Activated naive CD4-positive, alpha-beta T cell treated with anti-CD3 and anti-CD28 coated beads, Interleukin-2, amount 50 U/mL, for 24 hours (primary cell): ENCODE data around the gene XPO1.
"Not testable (repeated sequence)": the region's sequence is repeated elsewhere in the genome, so short reads cannot be mapped to it uniquely, and the experiment has no call there.

Experiments used
- H3K27ac Mint-ChIP-seq: one replicate; pipeline ENCODE4 v1.8.0; 2021; ENCODE audit warnings: mild to moderate bottlenecking, mixed read lengths
- H3K27me3 Mint-ChIP-seq: one replicate; pipeline ENCODE4 v1.8.0; 2021; ENCODE audit warnings: mixed read lengths
- H3K36me3 Mint-ChIP-seq: one replicate; pipeline ENCODE4 v1.8.0; 2021; ENCODE audit warnings: mixed read lengths
- H3K4me1 Mint-ChIP-seq: one replicate; pipeline ENCODE4 v1.8.0; 2021; ENCODE audit warnings: mixed read lengths
- H3K4me3 Mint-ChIP-seq: one replicate; pipeline ENCODE4 v1.8.0; 2021; ENCODE audit warnings: mild to moderate bottlenecking, mixed read lengths
- H3K9me3 Mint-ChIP-seq: one replicate; pipeline ENCODE4 v1.8.0; 2021; ENCODE audit warnings: mixed read lengths

The XPO1 gene

DNA sequence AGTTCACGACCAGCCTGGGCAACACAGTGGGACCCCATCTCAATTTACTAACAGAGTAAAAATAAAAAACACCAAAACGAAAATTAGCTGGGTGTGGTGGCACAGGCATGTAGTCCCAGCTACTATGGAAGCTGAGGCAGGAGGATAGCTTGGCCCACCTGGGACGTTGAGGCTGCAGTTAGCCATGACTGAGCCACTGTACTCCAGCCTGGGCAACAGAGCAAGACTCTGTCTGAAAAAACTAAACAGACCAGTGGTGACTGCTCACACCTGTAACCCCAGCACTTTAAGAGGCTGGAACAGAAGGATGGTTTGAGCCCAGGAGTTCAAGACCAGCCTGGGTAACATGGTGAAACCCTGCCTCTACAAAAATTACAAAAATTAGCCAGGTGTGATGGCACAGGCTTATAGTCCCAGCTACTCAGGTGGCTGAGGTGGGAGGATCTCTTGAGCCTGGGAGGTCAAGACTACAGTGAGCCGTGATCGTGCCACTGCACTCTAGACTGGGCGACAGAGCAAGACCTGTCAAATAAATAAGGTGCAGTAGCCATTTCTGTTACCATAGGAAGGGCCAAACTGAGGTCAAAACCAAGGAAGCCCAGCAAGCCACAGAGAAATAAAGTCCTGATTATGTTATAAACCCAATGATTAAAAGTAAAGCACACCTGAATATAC is 81.3 kb downstream of the XPO1 start:
- Mint-ChIP-seq H3K36me3 (peaks cover 5% of the 10 kb centered on the region), H3K4me3 (no peak overlapping the region), H3K4me1 (peaks cover 74% of the 10 kb centered on the region)

GRCh38 chr2:61456070-61456745 is 81.9 kb downstream of the XPO1 start:
- H3K9me3 Mint-ChIP-seq = no peaks in the 10 kb centered on the region
- H3K4me1 Mint-ChIP-seq = peaks cover 72% of the 10 kb centered on the region
- peaks cover 5% of the 10 kb centered on the region for H3K36me3 Mint-ChIP-seq
- H3K27ac Mint-ChIP-seq = no peak overlapping the region
- H3K4me3 Mint-ChIP-seq = no peak overlapping the region
- no peaks in the 10 kb centered on the region for H3K27me3 Mint-ChIP-seq

More for the DNA sequence above, 81.3 kb downstream of the XPO1 start:
- no peaks in the 10 kb centered on the region for H3K9me3 Mint-ChIP-seq
- H3K27ac Mint-ChIP-seq = no peak overlapping the region
- H3K27me3 Mint-ChIP-seq = no peaks in the 10 kb centered on the region

- H3K36me3 Mint-ChIP-seq, H3K4me3 Mint-ChIP-seq, H3K27me3 Mint-ChIP-seq, H3K27ac Mint-ChIP-seq, H3K9me3 Mint-ChIP-seq: not testable (repeated sequence)
- H3K4me1 Mint-ChIP-seq = peaks cover 72% of the 10 kb centered on the region
Observed at GRCh38 chr2:61454972-61455371, 83.2 kb downstream of the XPO1 start.

- no peaks in the 10 kb centered on the region for H3K9me3 Mint-ChIP-seq
- H3K4me1 Mint-ChIP-seq = peaks cover 73% of the 10 kb centered on the region
- H3K27ac Mint-ChIP-seq = no peak overlapping the region
- H3K36me3 Mint-ChIP-seq = peaks cover 9% of the 10 kb centered on the region
- H3K27me3 Mint-ChIP-seq = no peaks in the 10 kb centered on the region
- H3K4me3 Mint-ChIP-seq = no peak overlapping the region
Observed at GRCh38 chr2:61454383-61454782, 83.8 kb downstream of the XPO1 start.

DNA sequence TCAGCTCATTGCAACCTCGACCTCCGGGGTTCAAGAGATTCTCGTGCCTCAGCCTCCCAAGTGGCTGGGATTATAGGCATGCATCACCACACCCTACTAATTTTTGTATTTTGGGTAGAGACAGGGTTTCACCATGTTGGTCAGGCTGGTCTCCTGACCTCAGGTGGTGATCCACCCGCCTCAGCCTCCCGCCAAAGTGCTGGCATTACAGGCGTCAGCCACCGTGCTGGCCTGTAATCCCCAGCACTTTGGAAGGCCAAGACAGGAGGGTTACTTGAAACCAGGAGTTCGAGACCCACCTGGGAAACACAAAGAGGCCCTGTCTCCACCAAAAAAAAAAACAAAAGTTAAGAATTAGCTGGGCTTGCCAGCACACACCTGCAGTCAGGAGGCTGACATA is 85.8 kb downstream of the XPO1 start:
- no peaks in the 10 kb centered on the region for H3K27me3 Mint-ChIP-seq
- peaks cover 72% of the 10 kb centered on the region for H3K4me1 Mint-ChIP-seq
- peaks cover 9% of the 10 kb centered on the region for H3K36me3 Mint-ChIP-seq
- H3K4me3 Mint-ChIP-seq = no peak overlapping the region
- H3K9me3 Mint-ChIP-seq = no peaks in the 10 kb centered on the region
- H3K27ac Mint-ChIP-seq = no peak overlapping the region

GRCh38 chr2:61451178-61451577 is 87.0 kb downstream of the XPO1 start:
- H3K9me3 Mint-ChIP-seq = no peaks in the 10 kb centered on the region
- no peak overlapping the region for H3K27ac Mint-ChIP-seq
- H3K4me3 Mint-ChIP-seq = no peak overlapping the region
- peaks cover 9% of the 10 kb centered on the region for H3K36me3 Mint-ChIP-seq
- no peaks in the 10 kb centered on the region for H3K27me3 Mint-ChIP-seq
- peaks cover 71% of the 10 kb centered on the region for H3K4me1 Mint-ChIP-seq

- H3K4me1 Mint-ChIP-seq = peaks cover 61% of the 10 kb centered on the region
- H3K4me3 Mint-ChIP-seq = no peak overlapping the region
- no peaks in the 10 kb centered on the region for H3K9me3 Mint-ChIP-seq
- H3K27me3 Mint-ChIP-seq = no peaks in the 10 kb centered on the region
- H3K36me3 Mint-ChIP-seq = peaks cover 7% of the 10 kb centered on the region
- no peak overlapping the region for H3K27ac Mint-ChIP-seq
Observed at GRCh38 chr2:61450144-61450543, 88.0 kb downstream of the XPO1 start.

DNA sequence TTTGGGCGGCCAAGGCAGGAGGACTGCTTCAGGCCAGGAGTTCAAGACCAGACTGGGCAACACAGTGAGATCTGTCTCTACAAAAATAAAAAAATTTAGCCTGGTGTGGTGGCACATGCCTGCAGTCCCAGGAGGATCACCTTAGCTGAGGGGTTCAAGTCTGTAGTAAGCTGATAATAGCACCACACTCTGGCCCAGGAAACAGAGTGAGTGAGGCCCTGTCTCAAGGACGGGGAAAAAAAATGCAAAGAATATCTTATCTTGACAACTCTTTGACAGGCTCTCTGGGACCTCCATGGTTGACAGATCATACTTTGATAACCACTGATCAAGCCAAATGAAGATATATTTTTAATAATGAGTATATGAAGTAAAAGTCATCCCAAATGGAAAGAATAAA is 89.9 kb downstream of the XPO1 start:
- Mint-ChIP-seq H3K4me3 (no peak overlapping the region), H3K9me3 (no peaks in the 10 kb centered on the region), H3K36me3 (peaks cover 14% of the 10 kb centered on the region), H3K27ac (no peak overlapping the region), H3K27me3 (no peaks in the 10 kb centered on the region), H3K4me1 (peaks cover 69% of the 10 kb centered on the region)

DNA sequence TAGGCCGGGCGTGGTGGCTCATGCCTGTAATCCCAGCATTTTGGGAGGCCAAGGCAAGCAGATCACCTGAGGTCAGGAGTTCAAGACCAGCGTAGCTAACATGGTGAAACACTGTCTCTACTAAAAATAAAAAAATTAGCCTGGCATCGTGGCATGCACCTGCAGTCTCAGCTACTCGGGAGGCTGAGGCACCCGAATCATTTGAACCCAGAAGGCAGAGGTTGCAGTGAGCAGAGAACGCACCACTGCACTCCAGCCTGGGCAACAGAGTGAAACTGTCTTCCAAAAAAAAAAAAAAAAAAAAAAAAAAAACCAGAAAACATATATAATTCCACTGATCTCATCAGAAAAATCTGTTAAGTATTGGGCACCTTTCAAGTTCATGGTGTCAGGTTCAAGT is 91.2 kb downstream of the XPO1 start:
- not testable (repeated sequence) for H3K9me3 Mint-ChIP-seq, H3K27me3 Mint-ChIP-seq, H3K27ac Mint-ChIP-seq, H3K4me3 Mint-ChIP-seq
- Mint-ChIP-seq H3K36me3 (peaks cover 15% of the 10 kb centered on the region), H3K4me1 (peaks cover 74% of the 10 kb centered on the region)

DNA sequence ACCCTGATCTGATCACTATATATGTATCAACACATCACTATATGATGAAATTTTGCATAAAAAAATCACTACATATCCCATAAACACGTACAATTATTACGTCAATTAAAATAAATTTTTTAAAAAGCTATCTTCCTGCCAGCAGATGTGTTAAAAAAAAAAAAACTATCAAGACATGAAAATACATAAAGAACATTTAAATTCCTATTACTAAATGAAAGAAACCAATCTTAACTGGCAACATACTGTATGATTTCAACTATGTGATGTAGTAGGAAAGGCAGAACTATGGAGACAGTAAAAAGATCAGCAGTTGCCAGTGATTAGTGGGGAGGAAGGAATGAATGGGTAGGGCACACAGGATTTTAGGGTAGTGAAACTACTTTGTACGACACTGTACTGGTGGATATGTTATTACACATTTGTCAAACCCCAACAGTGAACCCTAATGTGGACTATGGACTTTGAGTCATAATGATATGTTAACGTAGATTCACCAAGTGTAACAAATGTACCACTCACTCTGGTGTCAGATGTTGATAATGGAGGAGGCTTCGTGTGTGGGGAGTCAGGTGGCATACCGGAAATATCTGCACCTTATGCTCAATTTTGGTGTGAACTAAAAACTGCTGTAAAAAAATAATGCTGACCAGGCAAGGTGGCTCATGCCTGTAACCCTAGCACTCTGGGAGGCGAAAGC is 94.7 kb downstream of the XPO1 start:
- no peak overlapping the region for H3K27ac Mint-ChIP-seq
- peaks cover 73% of the 10 kb centered on the region for H3K4me1 Mint-ChIP-seq
- H3K9me3 Mint-ChIP-seq = no peaks in the 10 kb centered on the region
- H3K4me3 Mint-ChIP-seq = no peak overlapping the region
- peaks cover 16% of the 10 kb centered on the region for H3K36me3 Mint-ChIP-seq
- no peaks in the 10 kb centered on the region for H3K27me3 Mint-ChIP-seq

DNA sequence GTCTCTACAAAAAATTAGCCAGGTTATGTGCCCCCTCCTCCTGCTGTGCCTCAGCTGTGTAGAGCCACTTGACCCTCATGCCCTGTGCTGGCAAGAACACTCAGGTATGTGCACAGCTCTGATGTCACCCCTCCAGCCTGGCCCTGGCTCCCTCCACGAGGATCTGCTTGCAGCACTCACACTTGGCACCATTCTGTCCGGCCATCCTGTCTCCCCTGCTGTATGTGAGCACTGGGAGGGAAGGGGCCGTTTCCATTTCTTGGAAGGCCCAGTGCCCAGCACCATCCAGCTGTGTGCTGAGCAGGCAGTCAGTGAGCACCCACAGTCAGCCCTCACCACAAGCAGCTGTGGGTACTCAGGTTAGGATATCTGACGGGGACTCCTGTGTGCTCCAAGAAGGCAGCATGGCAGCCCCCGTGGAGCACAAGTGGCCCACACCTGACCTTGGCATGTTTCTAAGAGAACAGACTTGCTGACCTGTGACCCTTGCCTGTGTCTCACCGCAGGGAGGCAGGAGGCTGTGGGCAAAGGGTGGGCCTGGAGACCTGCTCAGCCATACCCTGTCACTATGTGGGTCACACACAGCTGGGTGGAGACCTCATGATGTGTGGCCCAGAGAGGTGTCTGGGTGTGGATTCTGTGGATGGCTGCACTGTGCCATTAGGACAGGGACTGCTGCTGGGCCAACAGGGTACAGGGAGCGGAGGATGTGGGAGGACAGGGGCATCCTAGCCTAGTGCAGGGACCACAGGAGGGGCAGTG is 98.7 kb downstream of the XPO1 start:
- Mint-ChIP-seq H3K27me3 (no peaks in the 10 kb centered on the region), H3K4me1 (peaks cover 79% of the 10 kb centered on the region), H3K27ac (no peak overlapping the region), H3K36me3 (peaks cover 27% of the 10 kb centered on the region), H3K9me3 (no peaks in the 10 kb centered on the region), H3K4me3 (no peak overlapping the region)

DNA sequence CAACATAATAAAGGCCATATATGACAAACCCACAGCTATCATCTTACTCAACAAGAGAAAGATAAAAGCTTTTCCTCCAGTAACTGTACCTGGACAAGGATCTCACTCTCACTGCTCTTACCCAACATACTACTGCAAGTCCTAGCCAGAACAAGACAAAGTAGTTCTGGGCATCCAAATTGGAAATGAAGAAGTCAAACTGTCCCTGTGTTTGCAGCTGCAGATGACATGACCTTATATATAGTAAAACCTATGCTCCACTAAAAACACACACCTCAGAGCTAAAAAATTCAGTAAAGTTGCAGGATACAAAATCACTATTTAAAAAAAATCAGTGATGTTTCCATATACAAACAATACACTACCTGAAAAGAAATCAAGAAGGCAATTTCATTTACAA is 99.5 kb downstream of the XPO1 start:
- Mint-ChIP-seq H3K27me3 (no peaks in the 10 kb centered on the region), H3K4me1 (peaks cover 80% of the 10 kb centered on the region), H3K36me3 (peaks cover 24% of the 10 kb centered on the region), H3K27ac (peak overlapping the region; percentile 10), H3K9me3 (no peaks in the 10 kb centered on the region), H3K4me3 (no peak overlapping the region)

DNA sequence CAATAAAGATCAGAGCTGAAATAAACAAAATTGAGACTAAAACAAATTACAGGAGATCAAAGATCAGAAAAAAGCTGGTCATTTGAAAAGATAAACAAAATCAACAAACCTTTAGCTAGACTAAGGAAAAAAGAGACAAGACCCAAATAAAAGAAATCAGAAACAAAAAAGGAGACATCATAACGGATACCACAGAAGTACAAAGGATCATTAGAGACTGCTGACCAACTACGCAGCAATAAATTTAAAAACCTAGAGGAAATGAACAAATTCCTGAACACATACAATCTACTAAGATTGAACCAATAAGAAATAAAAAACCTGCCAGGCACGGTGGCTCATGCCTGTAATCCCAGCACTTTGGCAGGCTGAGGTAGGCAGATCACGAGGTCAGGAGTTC is 101.0 kb downstream of the XPO1 start:
- no peaks in the 10 kb centered on the region for H3K27me3 Mint-ChIP-seq
- no peaks in the 10 kb centered on the region for H3K9me3 Mint-ChIP-seq
- no peak overlapping the region for H3K4me3 Mint-ChIP-seq
- H3K36me3 Mint-ChIP-seq = peaks cover 23% of the 10 kb centered on the region
- peaks cover 74% of the 10 kb centered on the region for H3K4me1 Mint-ChIP-seq
- no peak overlapping the region for H3K27ac Mint-ChIP-seq

- Mint-ChIP-seq H3K9me3 (no peaks in the 10 kb centered on the region), H3K4me3 (no peak overlapping the region), H3K27me3 (no peaks in the 10 kb centered on the region), H3K4me1 (peaks cover 66% of the 10 kb centered on the region), H3K27ac (peak overlapping the region; percentile 18), H3K36me3 (peaks cover 21% of the 10 kb centered on the region)
Observed at GRCh38 chr2:61436092-61436491, 102.1 kb downstream of the XPO1 start.

GRCh38 chr2:61435291-61435690 is 102.9 kb downstream of the XPO1 start:
- Mint-ChIP-seq H3K9me3 (no peaks in the 10 kb centered on the region), H3K36me3 (peaks cover 21% of the 10 kb centered on the region), H3K4me3 (peak overlapping the region; percentile 24), H3K27me3 (no peaks in the 10 kb centered on the region), H3K4me1 (peaks cover 70% of the 10 kb centered on the region), H3K27ac (peak overlapping the region; percentile 36)

GRCh38 chr2:61434314-61434713 is 103.8 kb downstream of the XPO1 start:
- H3K27me3 Mint-ChIP-seq = no peaks in the 10 kb centered on the region
- no peaks in the 10 kb centered on the region for H3K9me3 Mint-ChIP-seq
- peak overlapping the region; percentile 18 for H3K27ac Mint-ChIP-seq
- peaks cover 64% of the 10 kb centered on the region for H3K4me1 Mint-ChIP-seq
- peaks cover 20% of the 10 kb centered on the region for H3K36me3 Mint-ChIP-seq
- H3K4me3 Mint-ChIP-seq = no peak overlapping the region
